Astrocyte (in vitro differentiated cells and primary cell): ENCODE measurements around the gene ZNF582. TPM values are rescaled to one million over a fixed set of nuclear protein-coding genes. Genes with fewer than 3 reads are reported as not detected.
A peak's percentile ranks its signal among the peaks of the same experiment; 100 is the strongest.

Experiments used
- DNase-seq: peaks from one replicate; pipeline ENCODE4 v3.0.0-alpha.2; 2010; ENCODE audit warnings: low read depth
- FAIRE-seq: peaks from 2 replicates; lab custom pipeline; 2011; peaks lifted over from hg19 to GRCh38; lab: Jason Lieb, UNC
- H2AFZ ChIP-seq: 2 replicates; pipeline ENCODE4 v1.6.0; 2012; ENCODE audit warnings: low read depth, low read length, inconsistent platforms
- H3K27ac ChIP-seq: 2 replicates; pipeline ENCODE4 v1.5.1; 2011; ENCODE audit warnings: low read depth, low read length, inconsistent platforms
- H3K27me3 ChIP-seq: 2 replicates; pipeline ENCODE4 v1.6.0; 2011; ENCODE audit warnings: low read length, inconsistent platforms; ENCODE audit not compliant: insufficient read depth
- H3K36me3 ChIP-seq: 2 replicates; pipeline ENCODE4 v1.5.1; 2011; ENCODE audit warnings: low read length, inconsistent platforms; ENCODE audit not compliant: insufficient read depth
- H3K4me1 ChIP-seq: 2 replicates; pipeline ENCODE4 v1.5.1; 2011; ENCODE audit warnings: low read length, inconsistent platforms; ENCODE audit not compliant: insufficient read depth
- H3K4me2 ChIP-seq: 2 replicates; pipeline ENCODE4 v1.6.0; 2012; ENCODE audit warnings: low read length, inconsistent platforms
- H3K4me3 ChIP-seq: 2 replicates; pipeline ENCODE4 v1.5.1; 2011; ENCODE audit warnings: low read depth, mild to moderate bottlenecking, low read length, inconsistent platforms; ENCODE audit not compliant: insufficient read depth
- H3K79me2 ChIP-seq: 2 replicates; pipeline ENCODE4 v1.6.0; 2012; ENCODE audit warnings: mild to moderate bottlenecking, low read length, inconsistent platforms; ENCODE audit not compliant: insufficient read depth
- H3K9ac ChIP-seq: 2 replicates; pipeline ENCODE4 v1.6.0; 2012; ENCODE audit warnings: mild to moderate bottlenecking, low read length, inconsistent platforms
- H3K9me3 ChIP-seq: 2 replicates; pipeline ENCODE4 v1.5.1; 2012; ENCODE audit warnings: low read depth, mild to moderate bottlenecking, low read length, inconsistent platforms; ENCODE audit not compliant: insufficient read depth
- H4K20me1 ChIP-seq: 2 replicates; pipeline ENCODE4 v1.6.0; 2012; ENCODE audit warnings: low read length, inconsistent platforms; ENCODE audit not compliant: insufficient read depth
- H3K27ac Mint-ChIP-seq: one replicate; pipeline ENCODE4 v1.8.0; 2021; ENCODE audit warnings: mild to moderate bottlenecking, mixed read lengths; ENCODE audit not compliant: unreplicated experiment
- H3K27me3 Mint-ChIP-seq: one replicate; pipeline ENCODE4 v1.8.0; 2021; ENCODE audit warnings: low read depth, mixed read lengths; ENCODE audit not compliant: unreplicated experiment
- H3K36me3 Mint-ChIP-seq: one replicate; pipeline ENCODE4 v1.8.0; 2021; ENCODE audit warnings: low read depth, mixed read lengths; ENCODE audit not compliant: unreplicated experiment
- H3K4me1 Mint-ChIP-seq: one replicate; pipeline ENCODE4 v1.8.0; 2021; ENCODE audit warnings: low read depth, mixed read lengths; ENCODE audit not compliant: unreplicated experiment
- H3K4me3 Mint-ChIP-seq: one replicate; pipeline ENCODE4 v1.8.0; 2021; ENCODE audit warnings: mild to moderate bottlenecking, moderate library complexity, mixed read lengths; ENCODE audit not compliant: unreplicated experiment
- H3K9me3 Mint-ChIP-seq: one replicate; pipeline ENCODE4 v1.8.0; 2021; ENCODE audit warnings: mild to moderate bottlenecking, mixed read lengths; ENCODE audit not compliant: unreplicated experiment
- CTCF ChIP-seq: IDR thresholded peaks from 2 replicates; pipeline ENCODE4 v1.5.1; 2011; ENCODE audit warnings: low read depth, mild to moderate bottlenecking, inconsistent platforms, low read length, moderate library complexity; ENCODE audit not compliant: insufficient read depth
- EZH2 ChIP-seq: IDR thresholded peaks from 2 replicates; pipeline ENCODE4 v1.6.1; 2012; ENCODE audit warnings: mild to moderate bottlenecking, low read length, inconsistent platforms; ENCODE audit not compliant: insufficient read depth
- total RNA-seq: library from RNA; stranded (reverse); gene quantifications from 2 replicates; pipeline ENCODE4 v1.2.1, GENCODE V29; 2021

ZNF582 gene
- total RNA-seq, 1 donor from 2014 or later: 4.9 TPM

GRCh38 chr19:56400485-56400884, 7.2 kb upstream of the ZNF582 start:
- peaks cover 12% of the 10 kb centered on the region for H3K4me1 ChIP-seq
- H4K20me1 ChIP-seq: no peaks in the 10 kb centered on the region
- no peak overlapping the region for H3K4me2 ChIP-seq
- no peak for TF ChIP-seq EZH2
- H3K27me3 ChIP-seq: no peaks in the 10 kb centered on the region
- H3K79me2 ChIP-seq: peaks cover 13% of the 10 kb centered on the region
- no peak overlapping the region for H3K27ac ChIP-seq
- FAIRE-seq (no peak), DNase-seq (no peak)
- Mint-ChIP-seq H3K27ac (no peak overlapping the region), H3K4me3 (no peak overlapping the region), H3K27me3 (no peaks in the 10 kb centered on the region), H3K4me1 (peaks cover 9% of the 10 kb centered on the region), H3K9me3 (peaks cover 49% of the 10 kb centered on the region), H3K36me3 (peaks cover 57% of the 10 kb centered on the region)
- peaks cover 29% of the 10 kb centered on the region for H3K9me3 ChIP-seq
- no peak overlapping the region for H3K4me3 ChIP-seq
- no peak overlapping the region for H2AFZ ChIP-seq
- no peaks in the 10 kb centered on the region for H3K36me3 ChIP-seq
- no peak overlapping the region for H3K9ac ChIP-seq

GRCh38 chr19:56398809-56399208, 5.5 kb upstream of the ZNF582 start:
- Mint-ChIP-seq H3K4me1 (peaks cover 1% of the 10 kb centered on the region), H3K36me3 (peaks cover 61% of the 10 kb centered on the region), H3K4me3 (no peak overlapping the region), H3K27ac (no peak overlapping the region), H3K27me3 (no peaks in the 10 kb centered on the region), H3K9me3 (peaks cover 46% of the 10 kb centered on the region)
- Histone ChIP-seq H3K4me3 (no peak overlapping the region), H3K27ac (no peak overlapping the region), H3K36me3 (no peaks in the 10 kb centered on the region), H3K27me3 (no peaks in the 10 kb centered on the region), H3K4me2 (no peak overlapping the region), H3K4me1 (peaks cover 4% of the 10 kb centered on the region), H3K9me3 (peaks cover 27% of the 10 kb centered on the region), H4K20me1 (no peaks in the 10 kb centered on the region), H2AFZ (no peak overlapping the region), H3K79me2 (no peaks in the 10 kb centered on the region), H3K9ac (no peak overlapping the region)
- FAIRE-seq: no peak
- TF ChIP-seq EZH2 (no peak), CTCF (no peak)
- DNase-seq: no peak

GRCh38 chr19:56383826-56384605, 9.3 kb downstream of the ZNF582 start:
- Mint-ChIP-seq H3K27me3 (no peaks in the 10 kb centered on the region), H3K9me3 (peaks cover 71% of the 10 kb centered on the region), H3K4me3 (no peak overlapping the region), H3K36me3 (peaks cover 78% of the 10 kb centered on the region), H3K4me1 (peaks cover 3% of the 10 kb centered on the region), H3K27ac (peak overlapping the region; percentile 53)
- H2AFZ ChIP-seq: no peak overlapping the region
- H3K27me3 ChIP-seq: no peaks in the 10 kb centered on the region
- H3K9ac ChIP-seq: no peak overlapping the region
- DNase-seq (no peak), FAIRE-seq (no peak)
- H3K36me3 ChIP-seq: peaks cover under 1% of the 10 kb centered on the region
- no peak overlapping the region for H3K4me2 ChIP-seq
- no peaks in the 10 kb centered on the region for H3K4me1 ChIP-seq
- H3K79me2 ChIP-seq: no peaks in the 10 kb centered on the region
- H4K20me1 ChIP-seq: no peaks in the 10 kb centered on the region
- H3K4me3 ChIP-seq: no peak overlapping the region
- H3K9me3 ChIP-seq: peaks cover 28% of the 10 kb centered on the region
- TF ChIP-seq CTCF: no peak
- H3K27ac ChIP-seq: no peak overlapping the region
